ENCODE measurements around the gene RFX4. TPM values are rescaled to one million over a fixed set of nuclear protein-coding genes. Genes with fewer than 3 reads are reported as not detected.

The RFX4 gene
- total and polyA plus RNA-seq, 10 of the 15 experiments (the other 5 are each of a cell fraction or from before 2014, with no cell fraction given): 0.02 to 0.23 TPM; not detected in 8

DNA sequence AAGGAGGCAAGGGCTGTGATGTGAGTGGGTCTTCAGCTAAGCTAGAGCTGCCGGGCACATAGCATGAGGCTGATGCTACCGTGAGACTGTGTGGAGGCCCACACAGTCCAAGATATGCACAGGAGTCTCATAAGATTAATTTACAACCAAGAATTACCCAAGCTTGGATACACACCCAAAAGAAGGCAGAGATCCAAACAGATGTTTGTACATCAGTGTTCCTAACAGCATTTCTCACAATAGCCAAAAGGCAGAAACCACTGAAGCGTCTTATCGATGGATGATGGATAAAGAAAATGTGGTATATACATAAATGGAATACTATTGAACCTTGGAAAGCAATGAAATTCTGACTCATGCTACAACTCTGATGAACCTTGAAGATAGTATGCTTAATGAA, 150.9 kb downstream of the RFX4 start:
- DNase-seq (ENCODE audit: low read depth, low spot score) (no peak), ATAC-seq (no peak), FAIRE-seq (no peak)
- in situ Hi-C loops (cut with MboI) (no loop called here), intact Hi-C loops (cut with micrococcal nuclease; ENCODE audit: unreplicated experiment) (no loop called here)
- ChIA-PET CTCF (interaction anchor here (0.8 kb wide), 1 partner anchor 108 kb away, joined by 4 read pairs; no protein-coding TSS in a partner anchor), SMC1A (ENCODE audit: uncharacterized antibody, unreplicated experiment) (interaction anchor here (1.2 kb wide), 1 partner anchor 108 kb away, joined by 3 read pairs; no protein-coding TSS in a partner anchor), POLR2A (no interaction called here), RAD21 (ENCODE audit: unreplicated experiment) (interaction anchor here (2.5 kb wide), 1 partner anchor 185 kb away, joined by 6 read pairs; no protein-coding TSS in a partner anchor)
- H3K27ac ChIP-seq (ENCODE audit: control insufficient read depth, insufficient read depth): no peak overlapping the region
- H4K20me1 ChIP-seq (ENCODE audit: control insufficient read depth, insufficient read depth): no peaks in the 10 kb centered on the region
- H3K27me3 ChIP-seq (replicated peaks in 1 of 2; ENCODE audit: control insufficient read depth in 2 of 2, insufficient read depth in 2 of 2, low read length in 1 of 2): no peaks in the 10 kb centered on the region
- no peak overlapping the region for H3K9ac ChIP-seq (ENCODE audit: control insufficient read depth, insufficient read depth, low read length)
- BruUV-seq (replicated peaks): no TSS peak
- WGBS (ENCODE audit: insufficient coverage, insufficient replicate concordance, low lambda C conversion rate, missing lambda C conversion rate): 88% methylated on average over 4 of the region's 4 CpGs
- no peaks in the 10 kb centered on the region for H3K79me2 ChIP-seq (ENCODE audit: control insufficient read depth, insufficient read depth, low read length)
- no peak overlapping the region for H3K4me3 ChIP-seq
- no peaks in the 10 kb centered on the region for H3K9me3 ChIP-seq (replicated peaks; ENCODE audit: control insufficient read depth, insufficient read depth, low read length)
- H3K4me1 ChIP-seq (ENCODE audit: control insufficient read depth, insufficient read depth, low read length): no peaks in the 10 kb centered on the region
- no peak overlapping the region for H3K4me2 ChIP-seq (ENCODE audit: control insufficient read depth, insufficient read depth)
- no peak overlapping the region for H2AFZ ChIP-seq (ENCODE audit: control insufficient read depth, low read depth, low read length)
- H3K36me3 ChIP-seq (ENCODE audit: control insufficient read depth in 2 of 2, insufficient read depth in 2 of 2, low read length in 1 of 2): no peaks in the 10 kb centered on the region
- TF ChIP-seq, protein P1, sequence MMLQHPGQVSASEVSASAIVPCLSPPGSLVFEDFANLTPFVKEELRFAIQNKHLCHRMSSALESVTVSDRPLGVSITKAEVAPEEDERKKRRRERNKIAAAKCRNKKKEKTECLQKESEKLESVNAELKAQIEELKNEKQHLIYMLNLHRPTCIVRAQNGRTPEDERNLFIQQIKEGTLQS (IDR thresholded peaks at IDR 0.05; ENCODE audit: borderline replicate concordance, extremely low read depth, low read depth, low read length): no peak
- TF ChIP-seq NFIC (IDR thresholded peaks at IDR 0.05; ENCODE audit: low read depth, low read length) (no peak), RAD51 (IDR thresholded peaks at IDR 0.05) (no peak), SPI1 (IDR thresholded peaks at IDR 0.05; ENCODE audit: borderline replicate concordance, insufficient read depth, low read depth, low read length) (no peak), TCF7 (IDR thresholded peaks at IDR 0.05; ENCODE audit: borderline replicate concordance) (no peak), ESRRA (IDR thresholded peaks at IDR 0.05; ENCODE audit: low read length) (no peak), HDAC6 (IDR thresholded peaks at IDR 0.05; ENCODE audit: unreplicated experiment) (no peak), RELA (IDR thresholded peaks at IDR 0.05; ENCODE audit: borderline replicate concordance, partially characterized antibody) (no peak), ASH2L (IDR thresholded peaks at IDR 0.05; ENCODE audit: borderline replicate concordance, low read depth) (no peak), BRCA1 (IDR thresholded peaks at IDR 0.05; ENCODE audit: low read depth, low read length) (no peak), CHD2 (IDR thresholded peaks at IDR 0.05; ENCODE audit: borderline replicate concordance, low read depth, low read length) (no peak)
- TF ChIP-seq, protein P2, sequence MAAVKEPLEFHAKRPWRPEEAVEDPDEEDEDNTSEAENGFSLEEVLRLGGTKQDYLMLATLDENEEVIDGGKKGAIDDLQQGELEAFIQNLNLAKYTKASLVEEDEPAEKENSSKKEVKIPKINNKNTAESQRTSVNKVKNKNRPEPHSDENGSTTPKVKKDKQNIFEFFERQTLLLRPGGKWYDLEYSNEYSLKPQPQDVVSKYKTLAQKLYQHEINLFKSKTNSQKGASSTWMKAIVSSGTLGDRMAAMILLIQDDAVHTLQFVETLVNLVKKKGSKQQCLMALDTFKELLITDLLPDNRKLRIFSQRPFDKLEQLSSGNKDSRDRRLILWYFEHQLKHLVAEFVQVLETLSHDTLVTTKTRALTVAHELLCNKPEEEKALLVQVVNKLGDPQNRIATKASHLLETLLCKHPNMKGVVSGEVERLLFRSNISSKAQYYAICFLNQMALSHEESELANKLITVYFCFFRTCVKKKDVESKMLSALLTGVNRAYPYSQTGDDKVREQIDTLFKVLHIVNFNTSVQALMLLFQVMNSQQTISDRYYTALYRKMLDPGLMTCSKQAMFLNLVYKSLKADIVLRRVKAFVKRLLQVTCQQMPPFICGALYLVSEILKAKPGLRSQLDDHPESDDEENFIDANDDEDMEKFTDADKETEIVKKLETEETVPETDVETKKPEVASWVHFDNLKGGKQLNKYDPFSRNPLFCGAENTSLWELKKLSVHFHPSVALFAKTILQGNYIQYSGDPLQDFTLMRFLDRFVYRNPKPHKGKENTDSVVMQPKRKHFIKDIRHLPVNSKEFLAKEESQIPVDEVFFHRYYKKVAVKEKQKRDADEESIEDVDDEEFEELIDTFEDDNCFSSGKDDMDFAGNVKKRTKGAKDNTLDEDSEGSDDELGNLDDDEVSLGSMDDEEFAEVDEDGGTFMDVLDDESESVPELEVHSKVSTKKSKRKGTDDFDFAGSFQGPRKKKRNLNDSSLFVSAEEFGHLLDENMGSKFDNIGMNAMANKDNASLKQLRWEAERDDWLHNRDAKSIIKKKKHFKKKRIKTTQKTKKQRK (IDR thresholded peaks at IDR 0.05; ENCODE audit: low read depth, low read length): no peak
- TF ChIP-seq, protein P3, sequence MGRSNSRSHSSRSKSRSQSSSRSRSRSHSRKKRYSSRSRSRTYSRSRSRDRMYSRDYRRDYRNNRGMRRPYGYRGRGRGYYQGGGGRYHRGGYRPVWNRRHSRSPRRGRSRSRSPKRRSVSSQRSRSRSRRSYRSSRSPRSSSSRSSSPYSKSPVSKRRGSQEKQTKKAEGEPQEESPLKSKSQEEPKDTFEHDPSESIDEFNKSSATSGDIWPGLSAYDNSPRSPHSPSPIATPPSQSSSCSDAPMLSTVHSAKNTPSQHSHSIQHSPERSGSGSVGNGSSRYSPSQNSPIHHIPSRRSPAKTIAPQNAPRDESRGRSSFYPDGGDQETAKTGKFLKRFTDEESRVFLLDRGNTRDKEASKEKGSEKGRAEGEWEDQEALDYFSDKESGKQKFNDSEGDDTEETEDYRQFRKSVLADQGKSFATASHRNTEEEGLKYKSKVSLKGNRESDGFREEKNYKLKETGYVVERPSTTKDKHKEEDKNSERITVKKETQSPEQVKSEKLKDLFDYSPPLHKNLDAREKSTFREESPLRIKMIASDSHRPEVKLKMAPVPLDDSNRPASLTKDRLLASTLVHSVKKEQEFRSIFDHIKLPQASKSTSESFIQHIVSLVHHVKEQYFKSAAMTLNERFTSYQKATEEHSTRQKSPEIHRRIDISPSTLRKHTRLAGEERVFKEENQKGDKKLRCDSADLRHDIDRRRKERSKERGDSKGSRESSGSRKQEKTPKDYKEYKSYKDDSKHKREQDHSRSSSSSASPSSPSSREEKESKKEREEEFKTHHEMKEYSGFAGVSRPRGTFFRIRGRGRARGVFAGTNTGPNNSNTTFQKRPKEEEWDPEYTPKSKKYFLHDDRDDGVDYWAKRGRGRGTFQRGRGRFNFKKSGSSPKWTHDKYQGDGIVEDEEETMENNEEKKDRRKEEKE (IDR thresholded peaks at IDR 0.05): no peak
- TF ChIP-seq, protein P4, sequence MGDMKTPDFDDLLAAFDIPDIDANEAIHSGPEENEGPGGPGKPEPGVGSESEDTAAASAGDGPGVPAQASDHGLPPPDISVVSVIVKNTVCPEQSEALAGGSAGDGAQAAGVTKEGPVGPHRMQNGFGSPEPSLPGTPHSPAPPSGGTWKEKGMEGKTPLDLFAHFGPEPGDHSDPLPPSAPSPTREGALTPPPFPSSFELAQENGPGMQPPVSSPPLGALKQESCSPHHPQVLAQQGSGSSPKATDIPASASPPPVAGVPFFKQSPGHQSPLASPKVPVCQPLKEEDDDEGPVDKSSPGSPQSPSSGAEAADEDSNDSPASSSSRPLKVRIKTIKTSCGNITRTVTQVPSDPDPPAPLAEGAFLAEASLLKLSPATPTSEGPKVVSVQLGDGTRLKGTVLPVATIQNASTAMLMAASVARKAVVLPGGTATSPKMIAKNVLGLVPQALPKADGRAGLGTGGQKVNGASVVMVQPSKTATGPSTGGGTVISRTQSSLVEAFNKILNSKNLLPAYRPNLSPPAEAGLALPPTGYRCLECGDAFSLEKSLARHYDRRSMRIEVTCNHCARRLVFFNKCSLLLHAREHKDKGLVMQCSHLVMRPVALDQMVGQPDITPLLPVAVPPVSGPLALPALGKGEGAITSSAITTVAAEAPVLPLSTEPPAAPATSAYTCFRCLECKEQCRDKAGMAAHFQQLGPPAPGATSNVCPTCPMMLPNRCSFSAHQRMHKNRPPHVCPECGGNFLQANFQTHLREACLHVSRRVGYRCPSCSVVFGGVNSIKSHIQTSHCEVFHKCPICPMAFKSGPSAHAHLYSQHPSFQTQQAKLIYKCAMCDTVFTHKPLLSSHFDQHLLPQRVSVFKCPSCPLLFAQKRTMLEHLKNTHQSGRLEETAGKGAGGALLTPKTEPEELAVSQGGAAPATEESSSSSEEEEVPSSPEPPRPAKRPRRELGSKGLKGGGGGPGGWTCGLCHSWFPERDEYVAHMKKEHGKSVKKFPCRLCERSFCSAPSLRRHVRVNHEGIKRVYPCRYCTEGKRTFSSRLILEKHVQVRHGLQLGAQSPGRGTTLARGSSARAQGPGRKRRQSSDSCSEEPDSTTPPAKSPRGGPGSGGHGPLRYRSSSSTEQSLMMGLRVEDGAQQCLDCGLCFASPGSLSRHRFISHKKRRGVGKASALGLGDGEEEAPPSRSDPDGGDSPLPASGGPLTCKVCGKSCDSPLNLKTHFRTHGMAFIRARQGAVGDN (IDR thresholded peaks at IDR 0.05): no peak

Data from GM12878 (cell line).